NOMO-1 treated with dmso at 0.1 percent for 144 hours (cell line): ENCODE results near the gene ZNF536.
"Not testable (repeated sequence)": the region's sequence is repeated elsewhere in the genome, so short reads cannot be mapped to it uniquely, and the experiment has no call there.

ENCODE experiments used
- DNase-seq: peaks from one replicate; lab custom pipeline; 2025; ENCODE audit not compliant: unreplicated experiment; lab: John Stamatoyannopoulos, UW

The ZNF536 gene

DNA sequence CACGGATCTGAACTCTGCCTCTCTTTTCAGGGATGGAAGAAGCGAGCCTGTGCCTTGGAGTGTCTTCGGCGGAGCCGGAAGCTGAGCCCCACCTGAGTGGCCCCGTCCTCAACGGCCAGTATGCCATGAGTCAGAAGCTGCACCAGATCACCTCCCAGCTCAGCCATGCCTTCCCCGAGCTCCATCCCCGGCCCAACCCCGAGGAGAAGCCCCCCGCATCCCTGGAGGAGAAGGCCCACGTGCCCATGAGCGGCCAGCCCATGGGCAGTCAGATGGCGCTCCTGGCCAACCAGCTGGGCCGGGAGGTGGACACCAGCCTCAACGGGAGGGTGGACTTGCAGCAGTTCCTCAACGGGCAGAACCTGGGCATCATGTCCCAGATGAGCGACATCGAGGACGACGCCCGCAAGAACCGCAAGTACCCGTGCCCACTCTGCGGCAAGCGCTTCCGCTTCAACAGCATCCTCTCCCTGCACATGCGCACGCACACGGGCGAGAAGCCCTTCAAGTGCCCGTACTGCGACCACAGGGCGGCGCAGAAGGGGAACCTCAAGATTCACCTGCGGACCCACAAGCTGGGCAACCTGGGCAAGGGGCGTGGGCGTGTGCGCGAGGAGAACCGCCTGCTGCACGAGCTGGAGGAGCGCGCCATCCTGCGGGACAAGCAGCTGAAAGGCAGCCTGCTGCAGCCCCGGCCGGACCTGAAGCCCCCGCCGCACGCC is 71.5 kb downstream of the ZNF536 start:
- no peak for DNase-seq

DNA sequence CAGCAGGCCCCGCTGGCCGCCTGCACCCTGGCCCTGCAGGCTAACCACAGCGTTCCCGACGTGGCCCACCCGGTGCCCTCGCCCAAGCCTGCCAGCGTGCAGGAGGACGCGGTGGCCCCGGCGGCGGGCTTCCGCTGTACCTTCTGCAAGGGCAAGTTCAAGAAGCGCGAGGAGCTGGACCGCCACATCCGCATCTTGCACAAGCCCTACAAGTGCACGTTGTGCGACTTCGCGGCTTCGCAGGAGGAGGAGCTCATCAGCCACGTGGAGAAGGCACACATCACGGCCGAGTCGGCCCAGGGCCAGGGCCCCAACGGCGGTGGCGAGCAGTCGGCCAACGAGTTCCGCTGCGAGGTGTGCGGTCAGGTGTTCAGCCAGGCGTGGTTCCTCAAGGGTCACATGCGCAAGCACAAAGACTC is 72.1 kb downstream of the ZNF536 start:
- DNase-seq: no peak

DNA sequence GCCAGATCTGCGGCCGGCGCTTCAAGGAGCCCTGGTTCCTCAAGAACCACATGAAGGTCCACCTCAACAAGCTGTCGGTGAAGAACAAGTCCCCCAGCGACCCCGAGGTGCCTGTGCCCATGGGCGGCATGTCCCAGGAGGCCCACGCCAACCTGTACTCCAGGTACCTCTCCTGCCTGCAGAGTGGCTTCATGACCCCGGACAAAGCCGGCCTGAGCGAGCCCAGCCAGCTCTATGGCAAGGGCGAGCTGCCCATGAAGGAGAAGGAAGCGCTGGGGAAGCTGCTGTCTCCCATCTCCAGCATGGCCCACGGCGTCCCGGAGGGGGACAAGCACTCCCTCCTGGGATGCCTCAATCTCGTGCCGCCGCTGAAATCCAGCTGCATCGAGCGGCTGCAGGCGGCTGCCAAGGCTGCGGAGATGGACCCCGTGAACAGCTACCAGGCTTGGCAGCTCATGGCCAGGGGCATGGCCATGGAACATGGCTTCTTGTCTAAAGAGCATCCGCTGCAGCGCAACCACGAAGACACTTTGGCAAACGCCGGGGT is 72.6 kb downstream of the ZNF536 start:
- no peak for DNase-seq

DNA sequence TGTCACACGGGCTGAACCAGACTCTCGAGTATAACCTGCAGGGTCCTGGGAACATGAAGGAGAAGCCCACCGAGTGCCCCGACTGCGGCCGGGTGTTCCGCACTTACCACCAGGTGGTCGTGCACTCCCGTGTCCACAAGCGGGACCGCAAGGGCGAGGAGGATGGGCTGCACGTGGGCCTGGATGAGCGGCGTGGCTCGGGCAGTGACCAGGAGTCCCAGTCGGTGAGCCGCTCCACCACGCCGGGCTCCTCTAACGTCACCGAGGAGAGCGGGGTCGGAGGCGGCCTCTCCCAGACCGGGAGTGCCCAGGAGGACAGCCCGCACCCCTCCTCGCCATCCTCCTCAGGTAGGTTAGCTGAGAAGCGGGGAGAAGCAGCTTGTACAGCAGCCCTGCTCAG is 73.2 kb downstream of the ZNF536 start:
- DNase-seq: no peak

DNA sequence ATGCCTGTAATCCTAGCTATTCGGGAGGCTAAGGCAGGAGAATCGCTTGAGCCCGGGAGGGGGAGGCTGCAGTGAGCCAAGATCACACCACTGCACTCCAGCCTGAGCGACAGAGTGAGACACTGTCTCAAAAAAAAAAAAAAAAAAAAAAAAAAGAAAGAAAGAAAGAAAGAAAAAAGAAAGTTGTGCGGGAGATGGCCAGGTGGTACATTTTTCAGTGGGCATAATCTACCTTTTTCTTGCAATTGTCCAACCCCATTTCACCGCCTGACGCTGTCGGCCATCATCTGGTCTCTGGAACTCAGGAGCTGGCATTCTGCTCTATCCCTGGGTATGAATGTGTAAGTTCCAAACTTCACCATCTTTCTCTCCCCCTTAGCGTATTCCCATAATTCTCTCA is 73.9 kb downstream of the ZNF536 start:
- not testable (repeated sequence) for DNase-seq

DNA sequence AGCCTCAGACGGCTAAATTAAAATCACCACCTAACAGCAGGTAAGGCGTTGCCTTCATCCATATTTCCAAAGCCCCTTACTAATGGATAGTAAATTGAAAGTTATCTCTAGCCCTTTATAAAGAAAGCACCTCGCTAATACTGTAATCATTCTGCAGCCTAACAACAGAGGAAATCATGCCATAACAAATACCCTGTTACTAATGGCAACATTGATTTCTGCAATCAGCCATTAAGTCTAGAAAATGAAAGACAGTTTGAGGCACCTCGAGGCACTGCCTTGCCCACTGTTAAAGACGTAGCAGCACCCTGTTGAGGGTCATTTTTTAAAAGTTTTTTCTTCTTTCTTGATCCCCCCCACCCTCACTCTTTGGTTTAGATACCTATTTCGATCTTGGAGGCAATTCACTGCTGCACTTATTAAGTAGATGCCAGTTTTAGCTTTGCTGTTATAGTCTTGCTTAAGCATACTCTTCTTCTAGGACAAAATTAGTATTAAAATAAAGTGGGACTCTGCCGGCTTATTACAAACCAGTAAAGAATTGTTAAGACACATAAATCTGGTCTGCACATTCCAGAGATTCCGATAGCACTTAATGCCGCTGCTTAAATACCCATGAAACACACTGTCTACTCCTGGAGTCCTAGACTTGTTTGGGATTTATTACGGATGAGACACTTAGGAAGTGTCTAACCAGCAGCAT is 74.8 kb downstream of the ZNF536 start:
- no peak for DNase-seq

DNA sequence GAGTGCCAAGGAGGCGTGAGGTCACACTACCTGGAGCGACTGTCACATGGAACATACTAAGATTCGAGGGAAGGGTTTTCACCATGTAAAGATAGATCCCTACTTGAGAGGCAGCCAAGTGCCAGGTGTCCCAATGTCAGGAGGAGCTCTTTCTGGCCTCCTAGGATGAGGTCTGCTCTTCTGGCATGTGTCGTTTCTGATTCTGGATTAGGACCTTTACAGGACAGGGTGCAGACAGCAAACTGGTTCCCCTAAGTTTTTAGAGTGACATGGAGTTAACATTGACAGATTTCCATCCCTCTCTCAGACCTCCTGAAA is 75.3 kb downstream of the ZNF536 start:
- no peak for DNase-seq

DNA sequence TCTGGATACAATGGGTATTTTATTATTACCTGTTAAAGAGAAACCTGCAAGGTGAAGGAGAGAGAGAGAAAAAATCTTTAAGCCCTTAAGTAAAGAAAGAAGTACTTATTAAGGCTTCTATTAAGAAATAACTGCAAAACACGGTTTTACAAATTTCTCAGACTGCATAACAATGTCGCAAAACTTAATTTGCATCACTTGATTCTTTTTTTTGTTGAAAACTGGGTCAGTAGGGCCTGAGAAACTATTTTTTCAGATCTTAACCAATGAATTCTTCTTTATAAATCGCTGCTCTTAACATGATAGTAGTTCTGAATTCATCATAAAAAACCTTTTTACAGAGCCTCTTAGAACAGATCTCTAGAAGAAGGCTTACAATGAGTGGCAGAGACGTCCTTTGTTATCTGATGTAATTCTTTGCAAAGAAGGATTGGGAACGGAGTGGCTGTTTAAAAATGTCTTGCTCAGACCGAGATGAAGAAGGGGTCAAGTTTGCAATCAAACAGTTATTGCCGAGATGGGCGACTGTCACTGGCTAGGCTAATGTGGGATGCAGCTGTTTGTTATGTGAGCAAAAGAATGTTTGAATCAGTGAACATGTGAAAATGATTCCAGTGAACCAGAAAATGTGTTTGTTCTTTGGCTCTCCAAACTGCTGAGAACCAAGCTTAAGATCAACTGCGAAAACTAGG is 76.3 kb downstream of the ZNF536 start:
- no peak for DNase-seq

DNA sequence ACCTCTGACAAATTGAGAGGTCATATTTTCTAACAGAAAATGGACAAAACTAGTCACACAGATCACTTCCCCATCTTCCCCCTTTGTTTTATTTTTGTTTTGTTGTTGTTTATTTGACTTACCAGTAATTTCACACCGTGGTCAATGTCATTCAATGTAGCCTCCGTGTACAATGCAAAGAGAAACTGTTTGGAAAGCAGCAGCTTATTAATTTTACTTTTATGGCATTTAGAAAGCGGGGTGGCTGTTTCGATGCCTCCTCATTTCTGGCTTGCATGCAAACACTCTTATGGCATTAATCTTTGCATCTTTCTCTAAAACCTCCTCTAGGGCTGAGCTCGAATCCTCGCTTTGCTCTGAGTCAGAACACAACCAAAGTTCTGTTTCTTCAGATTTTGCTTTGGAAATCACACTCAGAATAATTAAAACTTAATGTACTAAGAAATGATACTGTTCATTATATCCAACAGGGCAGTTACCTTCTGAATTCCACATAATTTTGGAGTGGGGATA is 77.0 kb downstream of the ZNF536 start:
- no peak for DNase-seq

DNA sequence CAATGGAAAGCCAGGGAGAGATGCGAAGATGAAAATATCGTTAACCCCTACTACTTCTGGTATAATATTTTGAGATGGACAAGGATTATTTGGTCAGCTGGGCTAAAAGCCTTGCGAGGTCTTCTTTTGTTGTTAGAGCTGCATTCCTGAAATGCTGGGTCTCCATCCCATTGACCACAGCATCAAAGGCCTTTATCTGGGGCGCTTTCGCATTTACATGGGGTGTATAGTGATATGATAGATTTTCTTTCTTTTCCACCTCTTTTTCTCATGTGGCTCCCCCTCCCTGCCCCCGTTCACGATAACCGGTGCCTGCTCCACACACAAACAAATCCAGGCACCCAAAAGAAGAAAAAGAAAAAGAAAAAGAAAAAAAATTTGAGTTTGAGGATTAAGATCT is 77.5 kb downstream of the ZNF536 start:
- DNase-seq: no peak

DNA sequence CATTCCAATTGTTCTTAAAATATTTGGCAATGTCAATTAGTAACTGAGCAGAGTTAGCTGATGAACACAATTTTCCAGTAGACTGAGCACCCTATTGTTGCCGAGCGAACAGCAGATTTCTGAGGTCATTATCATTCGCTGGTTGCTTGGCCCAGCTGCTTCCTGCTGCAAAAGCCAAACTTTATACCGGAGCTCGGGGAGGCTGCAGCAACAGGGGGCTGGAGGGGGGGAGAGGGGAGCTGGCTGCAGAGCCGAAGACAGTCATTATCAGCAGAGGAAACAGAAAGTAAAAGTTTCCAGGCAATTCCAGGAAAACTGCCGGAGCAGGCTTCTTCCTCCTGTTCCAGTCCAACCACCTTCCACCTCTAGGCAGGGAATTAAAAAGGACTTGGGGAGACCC is 77.9 kb downstream of the ZNF536 start:
- no peak for DNase-seq

DNA sequence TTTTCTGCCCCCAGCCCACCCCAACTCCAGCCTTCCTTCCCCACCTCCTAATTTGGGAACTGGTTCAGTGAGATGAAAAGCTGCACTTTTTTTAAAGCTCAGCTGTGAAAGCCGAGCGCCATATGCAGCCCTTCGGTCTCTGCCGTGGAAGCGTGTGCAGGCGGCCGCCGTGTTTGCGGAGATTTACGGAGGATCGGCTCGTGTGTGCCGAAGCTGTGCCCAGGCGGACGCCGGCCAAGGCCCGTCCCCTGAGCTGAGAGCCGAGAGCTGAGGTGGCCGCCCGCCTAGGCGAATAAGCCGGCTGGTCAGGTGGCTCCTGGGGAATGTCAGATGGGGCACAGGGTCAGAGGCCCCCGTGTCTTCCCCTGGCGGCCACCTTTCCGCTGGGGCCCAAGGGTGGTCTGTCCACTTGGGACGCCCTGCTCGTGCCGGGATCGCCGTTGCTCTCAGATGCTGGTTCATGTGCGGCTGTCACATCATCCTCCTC is 78.7 kb downstream of the ZNF536 start:
- DNase-seq: no peak

DNA sequence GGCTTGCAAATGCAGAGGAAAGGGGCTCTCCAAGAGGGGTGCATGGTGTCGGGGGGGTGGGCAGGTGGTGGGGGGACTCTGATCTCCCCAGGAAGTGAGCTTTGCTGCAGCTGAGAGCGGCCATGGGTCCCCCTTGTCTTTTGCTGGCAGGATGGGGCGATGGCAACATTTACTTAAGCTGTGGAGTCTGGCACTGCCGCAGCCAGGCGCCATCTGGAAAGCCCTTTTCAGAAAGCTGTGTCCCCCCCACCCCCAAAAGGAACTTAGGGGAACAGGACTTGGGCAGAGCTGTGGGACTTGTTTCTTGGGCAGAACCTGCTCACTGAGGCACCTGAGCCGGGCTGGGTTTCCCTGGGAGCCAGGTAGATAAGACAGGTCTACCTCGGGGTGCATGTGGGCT is 80.7 kb downstream of the ZNF536 start:
- no peak for DNase-seq

DNA sequence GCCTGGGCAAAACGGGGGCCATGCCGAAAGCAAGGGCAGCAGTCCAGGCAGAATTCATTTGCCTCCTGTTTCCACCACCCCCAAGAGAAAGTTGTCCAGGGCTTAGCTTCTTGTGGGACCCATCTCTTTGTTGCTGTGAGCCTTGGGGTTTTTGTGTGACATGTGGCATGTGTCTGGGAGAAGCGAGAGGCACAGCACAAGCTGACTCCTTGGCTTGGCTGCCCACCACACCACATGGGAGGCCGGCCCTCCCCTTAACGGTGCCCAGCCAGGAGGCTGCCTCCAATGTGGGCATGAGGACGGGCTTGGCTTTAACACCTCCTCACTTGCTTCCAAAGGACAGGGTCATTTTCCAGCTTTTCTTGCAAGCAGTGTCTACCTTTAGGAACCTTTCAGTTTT is 81.6 kb downstream of the ZNF536 start:
- no peak for DNase-seq

DNA sequence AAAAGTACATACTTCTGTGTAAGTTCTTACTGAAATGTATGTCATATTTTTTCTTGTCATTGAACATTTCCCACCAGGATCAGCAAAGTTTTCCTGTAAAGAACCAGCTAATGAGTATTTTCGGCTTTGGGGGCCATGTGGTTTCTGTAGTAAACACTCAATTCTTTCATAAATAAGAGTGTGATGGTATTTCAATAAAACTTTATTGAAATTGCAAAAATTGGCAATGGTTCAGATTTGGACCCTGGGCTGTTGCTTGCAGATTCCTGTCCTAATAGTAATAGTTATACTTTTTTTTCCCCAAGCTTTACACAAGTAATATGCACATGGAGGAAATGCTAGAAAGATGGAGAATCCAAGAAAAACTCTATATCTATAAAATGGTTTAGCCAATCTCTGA is 83.7 kb downstream of the ZNF536 start:
- no peak for DNase-seq

DNA sequence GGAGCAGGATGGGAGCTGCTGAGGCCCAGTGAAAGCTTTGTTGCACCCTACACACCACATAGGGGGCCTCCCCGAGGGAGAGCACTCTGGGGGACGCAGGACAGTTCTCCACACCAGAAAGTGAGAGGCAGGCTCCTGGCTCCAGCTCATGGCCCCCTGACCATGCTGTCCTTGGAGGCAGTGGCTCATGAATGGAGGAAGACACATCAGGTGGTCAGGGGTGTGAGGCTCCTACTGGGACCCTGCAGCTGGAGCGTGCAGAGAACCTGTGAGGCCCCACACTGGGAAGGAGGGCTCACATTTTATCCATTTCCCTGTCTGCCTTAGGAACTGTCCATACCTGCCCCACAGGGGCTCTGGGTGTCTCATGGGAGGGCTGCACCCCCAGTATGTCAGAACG is 85.3 kb downstream of the ZNF536 start:
- DNase-seq: no peak

DNA sequence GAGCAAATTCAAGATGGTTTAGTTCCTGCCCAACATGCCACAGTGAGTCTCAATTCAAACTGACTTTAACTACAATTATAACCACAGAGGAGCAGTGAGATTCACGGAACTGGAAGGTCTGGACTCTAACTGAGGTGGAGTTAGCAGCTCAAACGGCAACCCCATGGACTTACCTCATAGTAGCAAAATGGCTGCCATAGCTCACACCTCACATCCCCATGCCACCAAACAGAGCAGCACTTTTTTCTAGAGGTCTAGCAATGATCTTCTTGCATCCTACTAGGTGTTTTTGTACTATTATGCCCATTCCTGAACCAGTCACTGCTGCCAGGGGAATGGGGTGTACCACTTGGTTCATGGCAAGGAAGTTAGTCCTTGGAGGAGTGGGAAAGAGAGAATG is 87.7 kb downstream of the ZNF536 start:
- no peak for DNase-seq

DNA sequence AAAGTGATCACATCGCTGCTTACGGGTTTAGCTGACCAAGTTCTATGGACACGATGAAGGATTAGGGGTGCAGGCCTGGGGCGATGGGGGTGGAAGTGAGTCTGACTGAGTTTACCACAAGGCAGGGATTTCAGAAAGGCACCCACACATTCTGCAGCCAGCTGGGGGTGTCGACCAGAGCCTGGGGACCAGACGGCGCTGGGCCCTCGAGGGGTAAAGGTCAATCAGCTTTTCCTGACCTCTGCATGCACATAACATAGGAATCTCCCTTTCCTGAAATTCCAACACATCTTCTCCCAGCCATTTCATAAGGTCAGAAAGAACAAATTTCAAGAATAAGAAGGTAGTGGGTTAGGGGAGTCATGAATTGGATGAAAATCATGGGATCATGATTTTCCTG is 92.0 kb downstream of the ZNF536 start:
- no peak for DNase-seq

DNA sequence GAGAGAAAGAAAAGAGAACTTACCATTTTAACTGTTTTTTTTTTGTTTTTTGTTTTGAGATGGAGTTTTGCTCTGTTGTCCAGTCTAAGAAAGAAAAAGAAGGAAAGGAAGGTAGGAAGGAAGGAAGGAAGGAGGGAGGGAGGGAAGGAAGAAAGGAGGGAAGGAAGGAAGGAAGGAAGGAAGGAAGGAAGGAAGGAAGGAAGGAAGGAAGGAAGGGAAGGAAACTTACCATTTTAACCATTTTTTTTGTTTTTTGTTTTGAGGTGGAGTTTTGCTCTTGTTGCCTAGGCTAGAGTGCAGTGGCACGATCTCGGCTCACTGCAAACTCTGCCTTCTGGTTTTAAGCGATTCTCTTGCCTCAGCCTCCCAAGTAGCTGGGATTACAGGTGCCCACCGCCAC is 94.4 kb downstream of the ZNF536 start:
- DNase-seq: not testable (repeated sequence)

DNA sequence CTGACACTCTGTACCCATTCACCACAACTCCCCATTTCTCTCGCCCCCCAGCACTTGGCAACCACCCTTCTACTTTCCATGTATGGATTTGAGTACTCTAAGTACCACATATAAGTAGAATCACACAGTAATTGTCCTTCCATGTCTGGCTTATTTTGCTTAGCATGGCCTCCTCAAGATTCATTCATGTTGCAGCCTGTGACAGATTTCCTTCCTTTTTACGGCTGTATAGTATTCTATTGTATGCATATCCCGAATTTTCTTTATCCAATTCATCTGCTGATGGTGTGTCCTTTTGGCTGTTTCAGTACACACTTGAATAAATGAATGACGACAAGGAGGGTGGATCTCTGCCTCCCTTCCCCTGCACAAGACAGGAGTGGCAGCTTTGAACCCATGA is 95.1 kb downstream of the ZNF536 start:
- no peak for DNase-seq

DNA sequence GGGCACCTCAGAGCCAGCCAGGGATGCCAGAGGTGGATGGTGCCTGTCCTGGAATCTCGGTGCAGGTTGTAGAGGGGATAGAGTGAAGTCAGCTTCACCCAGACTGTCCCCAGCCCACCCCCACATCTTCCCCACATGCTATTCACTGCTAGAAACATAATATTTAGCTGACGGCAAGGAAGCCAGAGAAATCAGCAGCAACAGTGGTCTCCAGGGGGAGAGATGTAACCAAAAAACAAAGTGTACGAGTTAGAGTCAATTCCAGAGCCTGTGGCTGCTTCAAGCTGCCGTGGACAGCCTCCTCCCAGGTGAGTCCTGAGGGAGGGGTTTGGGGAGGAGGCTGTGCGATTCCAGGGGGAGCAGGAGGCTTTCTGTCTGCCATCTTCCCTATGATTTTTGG is 97.6 kb downstream of the ZNF536 start:
- DNase-seq: no peak

DNA sequence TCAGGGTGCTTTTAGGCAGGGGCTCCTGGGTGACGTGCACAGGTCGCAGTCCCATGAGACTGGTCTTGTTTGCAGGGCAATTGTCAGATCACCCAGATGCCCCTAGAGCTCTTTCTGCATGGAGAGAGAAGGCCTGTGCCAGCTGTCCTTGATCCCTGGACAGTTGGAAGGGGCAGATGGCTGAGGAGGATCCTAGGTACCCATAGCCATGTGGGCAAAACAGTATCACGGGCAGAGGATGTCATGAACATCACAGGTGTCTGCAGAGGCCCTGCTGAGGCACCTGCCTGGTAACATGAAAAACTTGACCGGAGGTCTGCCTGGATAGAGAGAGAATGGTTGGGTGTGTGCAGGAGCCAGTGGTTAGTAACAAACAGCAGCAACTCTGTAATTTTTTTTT is 99.3 kb downstream of the ZNF536 start:
- DNase-seq: no peak
